ENCODE results near the gene LRIG1.

The LRIG1 gene

DNA sequence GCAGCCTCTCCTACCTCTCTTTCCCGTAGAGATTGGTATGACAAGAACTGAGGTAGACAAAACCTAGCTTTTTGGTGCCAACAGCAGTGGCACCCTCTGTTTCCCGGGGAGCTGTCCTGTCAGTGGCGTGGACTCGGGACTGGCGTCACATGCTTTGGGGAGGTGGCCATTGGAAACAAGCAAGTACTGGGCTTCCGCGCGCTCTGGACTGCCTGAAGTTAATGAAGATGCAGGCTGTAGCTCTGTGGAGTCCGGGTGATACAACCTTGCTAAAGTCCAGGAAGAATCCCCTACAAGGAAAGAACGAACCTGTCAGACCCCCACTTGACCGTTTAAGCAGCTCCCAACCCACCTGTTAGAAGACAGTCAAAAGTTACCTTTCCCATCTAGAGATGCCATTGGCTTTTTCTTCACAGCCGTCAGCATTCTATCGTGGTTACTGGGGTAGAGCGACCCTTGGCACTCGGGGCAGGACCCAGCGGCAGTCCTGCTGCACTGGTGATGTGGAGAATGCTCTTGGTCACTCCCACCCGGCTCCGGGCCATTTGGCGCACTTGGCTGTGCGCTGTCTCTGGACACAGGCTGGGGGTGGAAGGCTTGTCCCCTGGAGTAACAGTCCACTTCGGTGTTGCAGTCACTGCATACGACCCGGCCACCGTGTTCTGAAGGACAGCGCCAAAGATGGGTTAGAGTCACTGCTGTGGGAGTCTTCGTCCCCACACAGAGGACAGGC, 120.5 kb downstream of the LRIG1 start:
- no peak for DNase-seq

DNA sequence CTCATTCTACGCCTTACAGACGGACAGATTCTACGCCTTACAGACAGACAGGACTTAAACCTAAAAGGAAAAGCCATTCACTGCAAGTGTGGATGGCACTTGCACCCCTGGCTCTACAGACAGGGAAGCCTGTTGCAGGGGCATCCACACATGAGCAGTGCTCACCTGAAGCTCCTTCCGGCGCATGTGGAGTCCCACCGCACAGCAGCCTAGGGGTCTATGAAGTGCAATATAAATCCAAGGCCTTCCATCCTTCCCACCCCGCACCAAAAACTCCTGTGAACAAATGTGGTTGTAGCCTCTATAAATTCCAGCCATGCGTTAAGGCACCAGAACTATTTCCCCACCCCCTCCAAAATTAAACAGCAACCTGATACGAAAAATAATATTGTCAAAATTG, 121.3 kb downstream of the LRIG1 start:
- DNase-seq: no peak

DNA sequence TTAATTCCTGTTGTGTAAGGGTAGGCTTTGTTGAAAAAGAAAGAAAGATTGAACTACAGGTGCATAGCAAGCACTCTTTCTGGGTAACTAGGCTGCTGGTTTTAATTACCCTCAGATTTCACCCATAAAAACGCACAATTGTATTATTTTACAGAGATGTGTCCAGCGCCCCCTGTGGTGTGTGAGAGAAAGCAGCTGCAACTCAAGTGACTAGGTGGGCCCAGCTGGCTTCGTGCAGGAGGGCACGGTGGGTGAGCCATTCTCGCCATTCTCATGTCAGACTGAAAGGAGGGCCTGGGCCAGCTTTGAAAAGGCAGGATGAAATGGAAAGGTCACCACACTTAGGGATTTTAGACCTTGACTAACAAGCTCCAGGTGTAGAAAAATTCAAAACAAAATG, 122.6 kb downstream of the LRIG1 start:
- DNase-seq: peak; percentile 11

DNA sequence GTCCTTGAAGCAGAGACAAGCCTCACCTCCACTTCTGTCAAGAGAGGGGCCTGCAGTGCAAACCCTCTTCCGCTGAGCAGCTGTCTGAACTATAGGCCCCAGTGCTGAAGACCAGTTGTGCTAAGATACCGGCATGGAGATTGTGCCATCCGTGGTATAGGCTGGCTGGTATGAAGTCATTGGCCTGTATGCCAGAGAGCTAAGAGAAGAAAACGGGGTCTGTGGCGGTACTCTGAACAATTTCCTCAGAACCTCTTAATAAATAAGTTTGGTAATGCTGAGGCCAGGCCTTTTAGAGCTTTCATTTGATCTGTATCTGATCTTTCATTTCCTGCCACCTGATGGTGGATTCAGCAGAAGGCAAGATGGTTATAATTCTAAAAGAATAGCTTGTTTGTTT, 123.0 kb downstream of the LRIG1 start:
- no peak for DNase-seq

DNA sequence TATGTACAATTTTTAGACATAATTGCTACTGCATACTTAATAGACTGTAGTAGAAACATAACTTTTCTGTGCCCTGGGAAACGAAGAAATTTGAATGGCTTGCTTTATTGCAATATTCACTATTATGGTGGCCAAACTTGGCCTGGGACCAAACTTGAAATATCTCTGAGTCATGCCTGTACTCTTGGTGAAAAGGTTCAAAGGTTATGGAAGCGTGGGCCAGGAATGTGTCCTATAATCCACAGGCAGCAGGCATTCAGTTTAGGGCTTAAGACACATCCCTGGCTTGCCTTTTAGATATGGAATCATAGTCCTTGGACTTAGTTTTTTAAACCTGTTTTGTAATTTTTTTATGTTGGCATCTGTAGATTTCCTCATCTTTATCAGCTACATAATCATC, 124.3 kb downstream of the LRIG1 start:
- peak; percentile 18 for DNase-seq

DNA sequence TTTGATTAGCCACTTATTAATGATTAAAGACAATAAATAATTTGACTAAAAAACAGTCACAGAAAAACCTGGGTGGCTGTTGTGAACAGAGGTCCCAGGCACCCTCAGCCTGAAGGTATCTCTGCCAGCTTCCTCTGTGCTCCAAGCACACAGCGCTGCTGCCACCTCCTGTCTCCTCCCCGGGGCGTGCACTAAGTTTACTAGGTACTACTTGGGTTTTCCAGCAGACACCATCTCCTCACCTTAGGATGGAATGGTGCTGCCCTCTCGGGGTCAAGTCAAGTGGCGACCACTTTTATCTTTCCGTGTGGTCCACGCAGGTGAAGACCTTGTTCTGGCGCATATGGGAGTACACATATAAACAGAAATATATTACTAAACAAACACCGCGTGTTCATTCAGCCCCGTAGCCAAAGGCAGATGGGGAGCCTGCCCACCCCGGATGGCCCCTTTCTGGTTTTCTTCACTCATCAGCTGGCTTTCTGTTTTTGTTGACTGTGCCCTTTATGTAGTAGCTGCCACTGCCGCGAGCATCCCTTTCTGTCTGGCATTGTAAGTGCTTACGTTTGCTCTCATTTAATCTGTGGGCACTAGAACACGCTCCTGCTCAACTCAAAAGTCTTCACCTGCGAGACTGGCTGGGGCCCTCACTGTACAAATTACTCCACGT, 128.0 kb downstream of the LRIG1 start:
- peak; percentile 27 for DNase-seq

DNA sequence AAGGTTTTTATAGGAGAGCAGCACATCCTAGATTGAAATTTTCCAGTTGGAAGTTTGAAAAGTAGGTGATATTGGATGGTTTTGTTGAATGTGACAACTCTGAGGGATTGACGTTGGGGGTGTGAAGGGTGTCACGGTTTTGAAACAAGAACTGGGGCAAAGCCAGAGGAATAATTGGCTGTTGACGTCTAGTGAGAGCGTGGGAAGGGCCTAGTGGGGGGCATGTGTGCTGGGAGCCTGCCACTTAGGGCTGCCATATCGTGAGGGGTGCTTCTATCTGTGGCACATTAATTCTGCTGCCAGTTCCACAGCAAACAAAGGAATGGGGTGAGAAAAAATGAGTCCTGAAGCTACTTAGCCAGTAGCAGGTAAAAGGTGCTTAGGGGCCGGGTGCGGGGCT, 129.4 kb downstream of the LRIG1 start:
- no peak for DNase-seq

DNA sequence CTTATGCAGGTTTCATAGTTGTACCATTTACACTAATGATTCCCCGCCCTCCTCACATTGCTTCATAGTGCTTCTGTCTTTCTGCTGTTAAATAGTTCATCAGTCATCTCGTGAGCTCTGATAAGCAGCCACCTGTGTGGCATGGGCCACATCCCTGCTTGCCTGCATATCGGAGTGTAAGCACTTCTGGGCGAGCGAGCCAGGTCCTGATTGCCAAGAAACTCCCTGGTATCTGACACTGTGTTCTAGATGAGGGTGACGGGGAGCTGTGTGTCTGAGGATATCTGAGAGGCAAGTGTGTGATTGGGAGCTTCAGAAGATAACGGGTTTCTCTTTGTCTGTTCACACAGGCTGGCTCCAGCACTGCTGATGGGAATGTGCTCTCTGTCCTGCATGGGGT, 130.6 kb downstream of the LRIG1 start:
- no peak for DNase-seq

DNA sequence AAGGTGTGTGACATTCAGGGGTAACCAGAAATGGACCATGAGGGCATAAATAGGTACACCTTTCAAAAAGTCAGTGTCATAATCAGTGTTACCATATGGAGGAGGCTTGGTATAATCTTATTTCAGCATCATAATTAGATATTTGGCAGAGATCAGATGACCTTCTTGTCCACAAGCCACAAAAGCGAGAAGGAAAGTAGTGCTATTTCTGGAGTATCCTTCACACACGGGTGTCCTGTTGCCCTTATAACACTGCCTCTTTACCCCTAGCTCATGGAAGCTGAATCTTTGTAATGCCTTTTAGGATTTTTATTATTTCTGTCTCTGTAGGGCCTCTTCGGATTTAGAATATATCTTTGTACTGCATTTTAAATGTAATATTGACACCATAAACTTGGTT, 132.8 kb downstream of the LRIG1 start:
- DNase-seq: no peak

DNA sequence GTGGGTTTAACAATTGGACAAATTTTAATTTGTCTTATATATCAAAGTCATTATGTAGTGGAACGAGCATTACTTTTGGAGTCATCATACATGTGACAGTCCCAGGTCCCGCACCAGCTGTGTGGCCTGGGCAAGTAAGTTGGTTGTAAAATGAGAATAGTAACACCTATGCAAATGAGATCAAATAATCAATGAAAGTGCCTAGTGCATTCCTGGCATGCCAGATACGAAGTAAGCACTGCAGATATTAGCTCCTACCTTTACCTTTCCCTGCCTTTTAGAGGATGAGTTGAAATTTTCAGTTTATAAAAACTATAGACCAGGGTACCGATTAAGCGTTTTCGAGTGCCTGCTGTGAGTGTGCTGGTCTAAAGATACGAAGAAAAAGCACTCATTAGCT, 134.1 kb downstream of the LRIG1 start:
- DNase-seq: no peak

DNA sequence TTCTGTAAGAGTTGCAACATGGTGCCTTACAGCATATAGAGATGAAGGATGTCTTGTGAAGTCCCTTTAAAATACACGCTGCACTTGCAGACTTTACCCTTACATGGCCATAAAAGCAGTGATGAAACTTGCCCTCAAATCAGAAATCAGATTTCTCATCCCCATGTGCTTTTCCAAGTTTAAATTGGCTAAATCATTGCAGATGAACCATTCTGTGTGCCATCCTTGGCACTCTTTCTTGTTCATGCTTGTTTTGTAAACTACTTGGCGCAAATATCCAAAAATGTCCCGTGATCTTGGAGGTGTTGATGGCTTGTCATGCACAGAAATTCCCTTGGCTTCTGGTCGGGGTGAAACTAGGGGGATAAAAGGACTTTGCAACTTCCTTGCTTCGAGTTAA, 135.7 kb downstream of the LRIG1 start:
- DNase-seq: no peak

DNA sequence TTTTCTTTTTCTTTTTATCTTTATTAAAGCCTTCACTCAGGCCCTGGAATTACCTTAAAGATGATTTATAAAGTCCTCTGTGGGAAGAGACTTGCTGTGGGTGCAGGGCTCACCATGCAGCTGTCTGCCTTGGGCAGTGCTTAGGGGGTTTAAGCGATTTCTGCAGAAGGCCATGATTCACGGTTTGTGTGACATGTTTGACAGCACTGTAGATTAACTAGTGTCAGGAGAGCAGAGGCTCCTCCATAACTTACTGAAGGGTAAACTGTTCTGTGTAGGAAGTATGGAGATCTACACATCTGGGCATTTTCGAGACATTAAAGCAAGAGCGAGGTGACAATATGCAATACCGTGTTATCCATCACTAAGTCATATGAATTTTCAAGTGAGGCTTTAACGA, 137.7 kb downstream of the LRIG1 start:
- DNase-seq: no peak

DNA sequence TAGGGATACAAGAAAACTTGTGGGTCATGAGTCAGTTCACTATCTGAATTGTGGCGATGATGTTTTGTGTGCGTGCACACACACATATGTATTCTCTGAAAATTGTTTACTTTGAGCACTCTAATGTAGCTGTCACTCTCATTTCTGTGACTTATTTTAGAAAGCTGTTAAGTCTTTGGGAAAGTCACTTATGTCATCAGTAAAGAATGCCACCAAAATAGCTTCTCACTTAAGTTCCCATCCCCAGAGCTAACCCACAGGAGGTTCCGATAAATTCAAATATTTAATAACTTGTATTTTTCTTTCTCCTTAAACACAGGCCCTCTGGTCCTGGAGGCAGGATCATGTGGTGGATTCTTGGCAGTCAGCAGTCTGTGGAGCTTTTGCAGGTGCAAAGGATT, 138.3 kb downstream of the LRIG1 start:
- DNase-seq: no peak

DNA sequence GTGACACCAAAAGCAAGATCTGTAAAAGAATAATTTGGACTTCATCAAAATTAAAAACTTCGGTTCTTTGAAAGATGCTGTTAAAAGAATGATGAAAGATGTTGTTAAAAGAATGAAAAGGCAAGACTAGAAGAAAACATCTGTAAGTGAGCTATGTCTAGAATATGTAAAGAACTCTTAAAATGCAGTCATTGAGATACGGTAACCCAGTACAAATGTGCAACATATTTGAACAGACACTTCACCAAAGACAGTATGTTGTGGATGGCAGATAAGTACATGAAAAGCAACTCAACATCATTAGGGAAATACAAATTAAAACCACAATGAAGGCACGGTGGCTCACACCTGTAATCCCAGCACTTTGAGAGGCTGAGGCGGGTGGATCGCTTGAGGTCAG, 139.5 kb downstream of the LRIG1 start:
- DNase-seq: no peak

DNA sequence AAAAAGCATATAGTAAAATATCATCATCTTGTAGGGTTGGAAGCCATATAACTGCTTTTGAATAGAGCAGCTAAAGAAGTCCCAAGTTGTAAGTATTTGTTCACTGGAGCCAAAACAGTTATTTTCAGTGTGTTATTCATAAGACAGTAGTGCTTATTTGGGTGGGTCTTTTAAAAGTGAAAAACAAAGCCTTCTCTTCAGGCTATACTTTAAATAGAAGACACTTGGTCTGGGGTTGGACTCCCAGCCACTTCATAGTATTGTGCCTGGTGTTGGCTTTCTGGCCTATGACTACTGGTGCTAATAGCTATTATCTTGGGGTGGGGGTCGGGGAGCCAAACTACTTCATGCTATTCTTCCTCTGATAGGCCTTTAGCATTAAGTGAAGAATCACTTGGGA, 144.8 kb downstream of the LRIG1 start:
- no peak for DNase-seq

DNA sequence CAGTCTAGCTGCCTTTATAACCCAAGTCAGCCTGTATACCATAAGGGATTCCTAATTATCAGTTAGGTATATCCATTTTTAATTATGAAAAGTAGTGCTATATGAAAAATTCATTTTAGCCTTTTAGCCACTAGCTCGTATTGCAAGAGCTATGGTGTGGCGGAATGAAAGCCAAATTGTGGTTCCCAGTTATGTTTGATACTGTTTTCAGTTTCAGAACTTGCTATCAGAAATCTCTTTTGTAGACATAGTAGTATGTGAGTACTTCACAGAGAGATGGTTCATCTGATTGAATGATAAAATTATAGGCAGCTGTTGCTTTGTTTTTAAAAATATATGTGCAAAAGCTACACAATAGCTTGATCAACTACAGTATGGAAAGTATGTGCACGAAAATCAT, 145.4 kb downstream of the LRIG1 start:
- no peak for DNase-seq

DNA sequence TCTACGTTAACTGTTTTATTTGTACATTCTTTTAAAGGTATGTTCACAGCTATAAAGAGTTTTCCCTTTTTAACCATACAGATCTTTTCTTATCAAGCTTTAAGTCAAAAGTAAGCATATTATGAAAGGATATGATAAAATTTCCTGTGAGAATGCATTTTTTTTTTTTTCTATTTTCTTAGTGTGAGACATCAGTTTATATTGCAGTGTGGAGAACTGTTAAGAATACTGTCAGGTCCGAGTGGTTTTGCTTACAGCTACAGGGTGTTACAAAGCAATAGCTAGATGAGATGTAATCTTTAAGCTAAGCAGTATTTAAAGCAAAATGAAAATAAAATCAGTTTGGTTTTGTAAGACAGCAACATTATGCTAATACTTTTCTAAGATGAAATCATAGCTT, 146.8 kb downstream of the LRIG1 start:
- DNase-seq: no peak

DNA sequence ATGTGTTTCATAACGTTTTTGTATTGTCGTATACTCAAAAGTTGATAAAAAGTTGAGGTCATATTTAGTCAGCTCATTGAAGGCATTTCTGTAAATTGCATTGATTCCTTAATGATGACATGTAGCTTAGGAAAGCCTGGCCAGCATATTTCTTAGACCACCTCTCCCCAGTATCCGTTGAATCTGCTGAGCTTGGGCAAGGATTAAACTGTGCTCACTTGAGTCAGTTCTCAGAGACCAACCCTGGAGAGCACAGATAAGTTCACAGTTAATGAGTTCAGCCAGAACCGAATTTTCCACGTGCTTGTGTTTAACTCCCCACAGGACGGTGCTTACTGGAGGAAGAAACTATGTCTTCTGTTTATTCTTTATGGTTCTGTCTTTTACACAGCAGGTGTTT, 147.3 kb downstream of the LRIG1 start:
- no peak for DNase-seq

DNA sequence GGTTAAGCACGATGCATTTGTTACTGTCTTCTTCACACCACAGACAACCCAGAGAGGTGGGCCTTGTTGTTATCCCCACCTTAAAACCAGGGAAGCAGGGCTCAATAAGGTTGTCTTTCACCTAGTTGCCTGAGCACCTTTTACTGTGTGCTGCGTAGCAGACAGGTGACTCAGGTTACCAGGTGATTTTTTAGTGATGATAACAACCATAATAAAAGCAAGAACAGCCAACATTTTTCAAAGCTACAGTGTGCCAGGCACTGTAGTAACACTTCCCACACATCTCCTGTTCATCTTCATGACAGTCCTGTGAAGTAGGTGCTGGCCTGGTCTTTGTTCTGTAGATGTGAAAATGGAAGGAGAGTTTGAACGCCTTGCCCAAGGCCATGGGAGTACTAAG, 147.8 kb downstream of the LRIG1 start:
- no peak for DNase-seq

DNA sequence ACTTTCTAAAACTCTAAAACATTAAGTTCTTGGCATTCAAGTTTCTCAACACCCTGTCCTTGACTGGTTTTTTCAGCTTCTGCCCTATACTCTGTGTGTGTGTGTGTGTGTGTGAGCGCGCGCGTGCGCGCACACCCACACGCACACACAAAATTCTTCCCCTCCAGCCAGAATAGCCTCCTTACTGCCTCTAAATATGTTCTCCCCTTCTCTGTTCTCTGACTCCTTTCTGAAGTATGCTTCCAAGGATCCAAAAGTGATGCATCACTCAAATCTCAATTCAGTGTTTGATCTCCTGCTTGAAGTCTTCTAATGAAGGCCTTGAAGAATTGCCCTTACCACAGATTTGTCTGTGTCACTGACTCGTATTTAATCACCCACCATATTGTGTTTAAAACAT, 150.2 kb downstream of the LRIG1 start:
- no peak for DNase-seq

DNA sequence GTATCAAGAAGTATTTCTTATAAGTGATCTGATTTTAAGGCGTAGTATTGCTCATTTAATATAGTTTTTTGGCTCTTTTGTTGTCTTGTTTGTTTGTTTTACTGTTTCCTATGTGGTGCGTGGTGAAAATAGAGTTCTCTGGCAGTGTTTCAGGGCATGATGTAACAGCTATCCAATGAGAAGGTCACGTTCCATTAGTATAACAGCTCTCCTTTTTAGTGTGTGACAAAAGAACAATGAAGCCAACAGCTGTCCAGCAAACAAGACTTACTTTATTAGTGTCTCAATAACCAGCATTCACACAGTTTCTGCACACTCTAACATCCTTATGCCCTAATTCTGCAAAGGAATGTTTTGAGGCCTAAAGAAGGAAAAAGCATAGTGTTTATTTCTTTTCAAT, 152.1 kb downstream of the LRIG1 start:
- no peak for DNase-seq

DNA sequence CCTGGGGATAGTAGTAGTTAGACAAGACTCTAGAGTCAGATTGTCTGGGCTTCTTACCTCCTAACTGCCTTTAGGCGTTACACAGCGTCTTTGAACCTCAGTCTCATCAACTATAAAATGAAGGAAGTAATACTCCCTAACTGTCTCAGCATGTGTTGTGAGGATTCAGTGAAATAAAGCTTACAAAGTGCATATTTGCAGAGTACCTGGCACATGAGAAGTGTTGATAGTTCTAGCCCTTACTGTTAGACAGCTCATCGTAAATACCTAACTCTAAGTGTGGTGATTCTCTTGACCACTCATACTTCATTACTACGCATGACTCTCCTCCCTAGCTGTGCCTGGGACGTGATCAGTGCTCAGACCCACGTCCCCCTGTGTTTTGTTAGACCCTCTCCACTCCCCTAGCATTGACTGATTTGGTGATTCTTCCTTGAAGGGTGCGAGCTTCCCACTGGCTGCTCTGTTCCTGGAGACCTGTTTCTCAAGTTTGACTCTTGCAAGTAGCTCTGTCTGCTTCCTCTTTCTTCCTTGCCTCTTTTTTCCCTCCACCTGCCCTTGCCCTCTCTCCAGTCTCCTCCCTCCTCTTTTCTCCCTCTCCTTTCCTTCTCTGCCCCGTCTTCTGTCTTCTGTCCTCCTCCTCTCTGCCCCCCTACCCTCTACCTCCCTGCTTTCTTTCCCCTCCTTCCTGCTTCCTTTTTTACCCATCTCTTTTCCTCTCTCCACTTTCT, 155.8 kb downstream of the LRIG1 start:
- DNase-seq: no peak

DNA sequence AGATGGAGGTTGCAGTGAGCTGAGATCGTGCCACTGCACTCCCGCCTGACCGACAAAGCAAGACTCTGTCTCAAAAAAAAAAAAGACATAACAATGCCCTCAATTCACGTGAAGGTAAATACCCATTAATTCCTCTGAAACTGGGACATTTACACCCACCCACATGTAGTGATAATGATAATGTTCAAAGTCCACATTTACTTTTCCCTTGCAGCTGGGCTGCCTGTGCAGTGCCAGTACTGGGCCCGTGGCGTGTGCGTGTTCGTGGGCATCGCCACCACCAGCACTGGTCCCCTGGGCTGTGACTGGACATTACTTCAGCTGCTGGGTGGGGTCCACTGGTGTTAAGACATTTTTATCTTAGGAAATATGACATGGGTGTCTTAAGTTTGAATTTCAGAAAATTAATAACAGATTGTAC, 156.4 kb downstream of the LRIG1 start:
- DNase-seq: no peak

DNA sequence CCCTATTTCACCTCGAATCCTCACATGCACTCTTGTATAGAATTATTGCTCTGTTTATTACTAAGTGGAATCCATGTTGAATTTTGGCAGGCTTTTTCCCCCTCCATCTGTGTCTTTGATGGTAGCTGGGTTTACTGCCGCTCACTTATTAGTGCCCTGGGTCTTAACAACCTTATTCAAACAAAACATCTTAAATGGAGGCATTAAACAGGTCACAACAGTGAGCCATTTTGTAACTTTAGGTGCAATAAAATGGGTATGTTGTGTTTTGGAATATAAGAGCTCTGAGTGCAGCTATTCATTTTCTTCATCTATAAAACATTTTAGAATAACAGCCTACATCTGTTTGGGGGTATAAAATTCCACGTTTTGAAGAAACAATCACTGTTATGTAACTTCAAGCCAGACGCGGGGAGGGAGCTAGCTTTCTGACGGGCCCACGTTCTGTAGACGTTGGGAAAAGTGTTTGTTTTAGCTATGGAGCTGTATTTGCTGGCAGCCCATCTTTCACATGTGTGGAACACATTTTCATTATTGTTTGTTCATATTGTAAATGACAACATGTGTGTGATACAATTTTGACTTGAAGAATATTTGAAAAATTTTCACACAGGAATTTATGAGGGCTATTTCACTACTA, 158.0 kb downstream of the LRIG1 start:
- DNase-seq: no peak
